CD14-positive monocyte (primary cell): ENCODE data around the gene BRCA2. TPM values are rescaled to one million over a fixed set of nuclear protein-coding genes. Genes with fewer than 3 reads are reported as not detected.

ENCODE experiments used
- DNase-seq, 3 donors: peaks; one replicate each; pipeline ENCODE4 v3.0.0-alpha.2; 2011 to 2022
- H2AFZ ChIP-seq: 2 replicates; pipeline ENCODE4 v1.6.0; 2012; ENCODE audit warnings: mild to moderate bottlenecking, low read depth, low read length, inconsistent platforms; ENCODE audit not compliant: insufficient read depth, poor library complexity, severe bottlenecking
- H3K27ac ChIP-seq, 2 donors: 1 replicate in 1 of 2; 2 replicates in 1 of 2; pipeline ENCODE4 v1.5.1; 2012 to 2013; ENCODE audit warnings: low read length in 2 of 2, control low read depth in 1 of 2, inconsistent platforms in 1 of 2, low read depth in 1 of 2, mild to moderate bottlenecking in 1 of 2
- H3K27me3 ChIP-seq, 2 donors: one replicate each; pipeline versions ENCODE4 v1.6.0 to v1.6.1; 2011 to 2013; ENCODE audit warnings: low read length in 2 of 2; ENCODE audit not compliant: control insufficient read depth in 2 of 2, insufficient read depth in 2 of 2
- H3K36me3 ChIP-seq, 2 donors: replicated peaks in 1 of 2; 1 replicate in 1 of 2; 2 replicates in 1 of 2; pipeline versions ENCODE4 v1.5.1 to v1.6.1; 2012 to 2013; ENCODE audit warnings: low read length in 2 of 2, control low read depth in 1 of 2, inconsistent platforms in 1 of 2, mild to moderate bottlenecking in 1 of 2; ENCODE audit not compliant: insufficient read depth in 2 of 2, control insufficient read depth in 1 of 2
- H3K4me1 ChIP-seq, 2 donors: 1 replicate in 1 of 2; 2 replicates in 1 of 2; pipeline versions ENCODE4 v1.5.1 to v1.6.1; 2012 to 2013; ENCODE audit warnings: low read length in 2 of 2, control low read depth in 1 of 2, inconsistent platforms in 1 of 2, mild to moderate bottlenecking in 1 of 2, moderate library complexity in 1 of 2; ENCODE audit not compliant: insufficient read depth in 2 of 2, control insufficient read depth in 1 of 2
- H3K4me2 ChIP-seq: replicated peaks from 2 replicates; pipeline ENCODE3; 2012; ENCODE audit warnings: low read length, moderate library complexity, mild to moderate bottlenecking; ENCODE audit not compliant: poor library complexity, severe bottlenecking; ENCODE audit errors: extremely low read depth
- H3K4me3 ChIP-seq, 3 experiments: fragments of 200-600 bp in 1 of 3; sonication (generic) in 1 of 3; replicated peaks in 1 of 3; 1 replicate in 2 of 3; 2 replicates in 1 of 3; pipeline ENCODE4 v1.5.1; 2011 to 2013; ENCODE audit warnings: low read length in 3 of 3, mild to moderate bottlenecking in 3 of 3, control low read depth in 2 of 3, low read depth in 2 of 3, inconsistent platforms in 1 of 3, moderate library complexity in 1 of 3
- H3K79me2 ChIP-seq: 2 replicates; pipeline ENCODE4 v1.6.0; 2012; ENCODE audit warnings: mild to moderate bottlenecking, control low read depth, inconsistent platforms, low read length, moderate library complexity; ENCODE audit not compliant: insufficient read depth
- H3K9ac ChIP-seq: 2 replicates; pipeline ENCODE4 v1.6.0; 2017; ENCODE audit warnings: low read length, mild to moderate bottlenecking; ENCODE audit not compliant: insufficient read depth, poor library complexity, severe bottlenecking
- H3K9me3 ChIP-seq, 2 donors: replicated peaks in 1 of 2; 1 replicate in 1 of 2; 2 replicates in 1 of 2; pipeline versions ENCODE4 v1.5.1 to v1.6.1; 2012 to 2013; ENCODE audit warnings: low read length in 2 of 2, control low read depth in 1 of 2; ENCODE audit not compliant: control insufficient read depth in 1 of 2, insufficient read depth in 1 of 2
- H4K20me1 ChIP-seq: 2 replicates; pipeline ENCODE4 v1.6.0; 2012; ENCODE audit warnings: mild to moderate bottlenecking, low read length, control low read depth, moderate library complexity; ENCODE audit not compliant: insufficient read depth
- H3K27ac Mint-ChIP-seq, 7 donors: one replicate each; pipeline ENCODE4 v1.8.0; 2020; ENCODE audit warnings: mild to moderate bottlenecking in 7 of 7, mixed read lengths in 7 of 7, moderate library complexity in 6 of 7, inconsistent platforms in 2 of 7
- H3K27me3 Mint-ChIP-seq, 3 donors: one replicate each; pipeline ENCODE4 v1.8.0; 2021 to 2022; ENCODE audit warnings: low read depth in 3 of 3, mild to moderate bottlenecking in 3 of 3, mixed read lengths in 3 of 3, moderate library complexity in 3 of 3, inconsistent platforms in 1 of 3
- H3K36me3 Mint-ChIP-seq, 2 donors: one replicate each; pipeline ENCODE4 v1.8.0; 2020; ENCODE audit warnings: mixed read lengths in 2 of 2, inconsistent platforms in 1 of 2, mild to moderate bottlenecking in 1 of 2
- H3K4me1 Mint-ChIP-seq: one replicate; pipeline ENCODE4 v1.8.0; 2020; ENCODE audit warnings: mild to moderate bottlenecking, mixed read lengths
- H3K4me3 Mint-ChIP-seq, 2 donors: one replicate each; pipeline ENCODE4 v1.8.0; 2020; ENCODE audit warnings: mild to moderate bottlenecking in 2 of 2, mixed read lengths in 2 of 2, moderate library complexity in 1 of 2
- H3K9me3 Mint-ChIP-seq, 7 donors: one replicate each; pipeline ENCODE4 v1.8.0; 2020 to 2022; ENCODE audit warnings: mixed read lengths in 7 of 7, mild to moderate bottlenecking in 6 of 7, moderate library complexity in 6 of 7, inconsistent platforms in 2 of 7
- CTCF ChIP-seq: fragments of 200-600 bp; IDR thresholded peaks from one replicate; pipeline ENCODE4 v1.8.0; 2022; ENCODE audit warnings: antibody characterized with exemption, mild to moderate bottlenecking
- WGBS: methylation state at CpG from one replicate; pipeline ENCODE4 v1.1.5; 2013; ENCODE audit warnings: missing lambda C conversion rate; ENCODE audit not compliant: insufficient coverage; 5-methylcytosine and 5-hydroxymethylcytosine counted together
- intact Hi-C, 2 donors: fragments of 100-400 bp; cut with micrococcal nuclease; formaldehyde crosslinking; loops; one replicate each; pipeline versions ENCODE4 v1.15.0 to v1.15.1; 2023
- polyA plus RNA-seq, 3 donors: library from polyadenylated mRNA; depleted of rRNA in 1 of 3; unstranded in 2 of 3; stranded (reverse) in 1 of 3; fragments of 300-500 nt in 2 of 3; fragments of >200 nt in 1 of 3; fragmentation: Illumina TruSeq in 2 of 3; gene quantifications; 1 replicate in 2 of 3; 2 replicates in 1 of 3; pipeline ENCODE4 v1.2.3, GENCODE V29; 2012 to 2021

The BRCA2 gene
- polyA plus RNA-seq, 3 donors: 0.32 to 0.36 (median 0.36) TPM

- H4K20me1 ChIP-seq: peaks cover 42% of the 10 kb centered on the region
- Mint-ChIP-seq H3K9me3 (peaks cover 16 to 35% (median 24%) of the 10 kb centered on the region in 7 donors), H3K4me3 (no peak overlapping the region), H3K27ac (no peak overlapping the region), H3K36me3 (peaks cover 33 to 36% of the 10 kb centered on the region in 2 donors), H3K27me3 (no peaks in the 10 kb centered on the region), H3K4me1 (peaks cover 24% of the 10 kb centered on the region)
- no peak for TF ChIP-seq CTCF
- H3K4me1 ChIP-seq: peaks cover 9 to 11% of the 10 kb centered on the region in 2 donors
- peaks cover 56% of the 10 kb centered on the region for H3K79me2 ChIP-seq
- H3K36me3 ChIP-seq: peaks cover 6 to 24% of the 10 kb centered on the region in 2 donors
- 100% methylated on average over 2 of the region's 2 CpGs for WGBS
- H2AFZ ChIP-seq: no peak overlapping the region
- H3K27me3 ChIP-seq: no peaks in the 10 kb centered on the region
- intact Hi-C loops: loop anchor here in 1 of 2 donors (10.0 kb wide), 1 partner anchor 105 kb away; the partner anchor contains the start of genes BRCA2 and ZAR1L
- DNase-seq: no peak
- no peak overlapping the region for H3K9ac ChIP-seq
- H3K9me3 ChIP-seq: peaks cover 12 to 21% of the 10 kb centered on the region in 2 donors
- no peak overlapping the region for H3K4me2 ChIP-seq
- H3K4me3 ChIP-seq: peak overlapping the region in 1 of 3 experiments; percentile 2
- H3K27ac ChIP-seq: no peak overlapping the region
Measured at GRCh38 chr13:32419862-32420261, 104.6 kb downstream of the BRCA2 start.

GRCh38 chr13:32423592-32423991 is 108.3 kb downstream of the BRCA2 start:
- TF ChIP-seq CTCF: no peak
- 0% methylated on average over 2 of the region's 3 CpGs for WGBS

More at GRCh38 chr13:32423592-32423991, 108.3 kb downstream of the BRCA2 start:
- Histone ChIP-seq H3K9ac (no peak overlapping the region), H3K4me1 (peaks cover 25 to 34% of the 10 kb centered on the region in 2 donors), H3K79me2 (peaks cover 78% of the 10 kb centered on the region), H3K4me3 (no peak overlapping the region), H2AFZ (no peak overlapping the region), H3K9me3 (peaks cover 12 to 14% of the 10 kb centered on the region in 2 donors), H3K36me3 (peaks cover 6 to 24% of the 10 kb centered on the region in 2 donors), H3K27me3 (no peaks in the 10 kb centered on the region), H3K27ac (peak overlapping the region in 1 of 2 donors; percentile 24), H3K4me2 (no peak overlapping the region), H4K20me1 (peaks cover 46% of the 10 kb centered on the region)
- Mint-ChIP-seq H3K27me3 (peaks cover 0 to 3% (median 0%) of the 10 kb centered on the region in 3 donors), H3K4me3 (no peak overlapping the region), H3K9me3 (peaks cover 11 to 22% (median 16%) of the 10 kb centered on the region in 7 donors), H3K4me1 (peaks cover 38% of the 10 kb centered on the region), H3K36me3 (peaks cover 30 to 31% of the 10 kb centered on the region in 2 donors), H3K27ac (peak overlapping the region in 3 of 7 donors; percentile 29 to 71 (median 33))
- intact Hi-C loops: loop anchor here in 1 of 2 donors (10.0 kb wide), 1 partner anchor 109 kb away; the partner anchor contains the start of genes BRCA2 and ZAR1L
- DNase-seq: no peak
